HG02763 (cell line): ENCODE data around the gene SLC39A9.
A peak's percentile ranks its signal among the peaks of the same experiment; 100 is the strongest.
"Not testable (repeated sequence)": the region's sequence is repeated elsewhere in the genome, so short reads cannot be mapped to it uniquely, and the experiment has no call there.

Experiments used
- ATAC-seq: cut with Tn5 transposase; IDR thresholded peaks from one replicate; pipeline ENCODE4 v1.9.1; 2021; ENCODE audit warnings: mild to moderate bottlenecking, moderate library complexity; ENCODE audit not compliant: unreplicated experiment

SLC39A9 gene

DNA sequence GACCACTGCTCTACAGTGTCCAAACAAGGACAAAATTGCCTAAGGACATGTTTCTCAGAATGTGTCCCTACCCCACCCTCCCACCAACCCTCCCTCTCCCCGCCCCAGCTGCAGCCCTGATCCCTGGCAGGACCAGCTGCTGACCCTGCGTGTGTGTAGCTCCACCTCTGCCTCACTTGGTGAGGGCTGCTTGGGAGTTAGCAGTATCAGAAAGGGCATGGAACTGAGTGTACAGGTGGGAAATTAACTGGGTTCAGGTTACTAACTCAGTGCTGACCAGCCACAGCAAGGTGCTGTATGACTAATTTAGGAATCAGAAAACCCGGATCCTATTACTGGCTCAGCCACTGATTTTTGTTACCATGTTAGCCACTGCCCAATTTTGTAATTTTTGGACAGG is 74.8 kb downstream of the SLC39A9 start:
- ATAC-seq = no peak

DNA sequence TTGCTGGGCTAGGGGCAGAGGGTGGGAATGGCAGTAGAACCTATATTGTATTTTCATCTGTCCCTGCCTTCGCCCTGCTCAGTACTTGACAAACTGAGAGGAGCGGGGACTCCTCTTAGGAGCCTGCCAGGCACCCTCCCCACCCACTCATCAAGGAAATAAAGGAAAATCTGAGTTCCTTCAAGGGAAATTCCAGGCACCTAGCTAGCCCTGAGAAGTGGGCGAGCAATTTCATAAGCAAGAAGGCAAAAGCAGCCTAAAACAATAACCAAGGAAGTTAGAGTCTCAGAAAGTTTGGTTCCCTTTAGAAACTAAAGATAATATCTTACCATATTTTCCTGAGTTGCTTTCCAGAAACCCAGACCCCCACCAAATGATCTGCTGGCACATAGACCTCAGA is 75.5 kb downstream of the SLC39A9 start:
- ATAC-seq = no peak

DNA sequence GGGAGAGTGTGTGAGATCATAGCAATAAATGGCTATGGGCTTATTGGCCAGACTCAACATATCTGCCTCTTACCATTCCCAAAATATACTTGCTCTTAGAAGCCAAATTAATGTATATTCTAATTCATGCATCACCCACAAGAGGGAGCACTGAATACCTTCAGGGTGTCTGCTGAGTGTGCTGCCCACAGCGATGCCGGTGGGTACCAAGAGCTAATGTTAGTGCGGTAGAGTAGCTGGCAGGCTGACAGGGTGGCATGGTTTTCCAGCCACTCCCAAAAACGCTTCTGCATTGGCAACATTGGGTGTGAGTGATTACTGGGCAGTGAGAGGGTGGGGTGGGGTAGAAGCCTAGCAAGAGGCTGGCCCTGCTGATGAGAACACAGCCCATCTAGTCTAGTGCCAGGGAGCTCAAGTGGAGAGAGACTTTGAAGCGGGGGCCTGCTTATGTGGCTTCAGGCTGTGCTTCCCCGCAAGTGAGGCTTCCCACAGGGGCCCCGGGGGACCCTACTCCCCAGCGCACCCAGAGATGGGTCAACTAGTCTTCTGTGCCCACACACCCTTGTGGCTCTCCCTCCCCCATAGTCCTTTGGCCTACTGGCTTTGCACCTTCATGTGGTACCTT is 76.8 kb downstream of the SLC39A9 start:
- no peak for ATAC-seq

DNA sequence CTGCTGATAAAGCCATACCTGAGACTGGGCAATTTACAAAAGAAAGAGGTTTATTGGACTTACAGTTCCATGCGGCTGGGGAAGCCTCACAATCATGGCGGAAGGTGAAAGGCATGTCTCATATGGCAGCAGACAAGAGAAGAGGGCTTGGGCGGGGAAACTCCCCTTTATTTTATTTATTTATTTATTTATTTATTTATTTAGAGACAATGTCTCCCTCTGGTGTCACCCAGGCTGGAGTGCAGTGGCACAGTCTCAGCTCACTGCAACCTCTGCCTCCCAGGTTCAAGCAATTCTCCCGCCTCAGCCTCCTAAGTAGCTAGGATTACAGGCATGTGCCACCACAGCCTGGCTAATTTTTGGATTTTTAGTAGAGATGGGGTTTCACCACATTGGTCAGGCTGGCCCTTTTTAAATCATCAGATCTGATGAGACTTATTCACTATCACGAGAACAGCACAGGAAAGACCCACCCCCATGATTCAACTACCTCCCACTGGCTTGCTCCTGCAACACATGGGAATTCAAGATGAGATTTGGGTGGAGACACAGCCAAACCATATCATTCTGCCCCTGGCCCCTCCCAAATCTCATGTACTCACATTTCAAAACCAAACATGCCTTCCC is 78.4 kb downstream of the SLC39A9 start:
- not testable (repeated sequence) for ATAC-seq

DNA sequence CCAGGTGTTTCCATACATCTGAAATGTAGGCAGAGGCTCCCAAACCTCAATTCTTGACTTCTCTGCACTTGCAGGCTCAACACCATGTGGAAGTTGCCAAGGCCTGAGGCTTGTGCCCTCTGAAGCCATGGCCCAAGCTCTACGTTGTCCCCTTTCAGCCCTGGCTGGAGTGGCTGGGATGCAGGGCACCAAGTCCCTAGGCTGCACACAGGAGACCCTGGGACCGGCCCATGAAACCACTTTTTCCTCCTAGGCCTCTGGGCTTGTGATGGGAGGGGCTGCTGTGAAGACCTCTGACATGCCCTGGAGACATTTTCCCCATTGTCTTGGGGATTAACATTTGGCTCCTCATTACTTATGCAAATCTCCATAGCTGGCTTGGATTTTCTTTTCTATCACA is 79.6 kb downstream of the SLC39A9 start:
- ATAC-seq = not testable (repeated sequence)

DNA sequence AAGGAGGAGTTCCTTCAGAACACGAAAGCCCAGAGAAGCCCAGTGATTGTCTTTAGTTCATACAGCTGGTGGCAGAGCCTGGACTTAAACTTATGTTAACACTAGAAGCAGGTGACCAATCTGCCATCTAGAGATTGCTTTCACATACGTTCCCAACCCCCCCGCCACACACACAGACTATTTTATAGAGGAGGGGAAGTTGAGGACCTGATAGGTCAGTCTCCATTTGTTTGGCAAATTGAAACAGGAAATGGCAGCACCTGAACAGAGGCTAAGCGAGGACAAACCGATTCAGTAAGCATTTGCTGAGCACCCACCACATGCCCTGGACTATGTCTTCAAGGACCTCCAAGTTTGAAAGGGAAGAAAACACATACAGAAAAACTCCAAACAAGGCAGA is 81.2 kb downstream of the SLC39A9 start:
- no peak for ATAC-seq

DNA sequence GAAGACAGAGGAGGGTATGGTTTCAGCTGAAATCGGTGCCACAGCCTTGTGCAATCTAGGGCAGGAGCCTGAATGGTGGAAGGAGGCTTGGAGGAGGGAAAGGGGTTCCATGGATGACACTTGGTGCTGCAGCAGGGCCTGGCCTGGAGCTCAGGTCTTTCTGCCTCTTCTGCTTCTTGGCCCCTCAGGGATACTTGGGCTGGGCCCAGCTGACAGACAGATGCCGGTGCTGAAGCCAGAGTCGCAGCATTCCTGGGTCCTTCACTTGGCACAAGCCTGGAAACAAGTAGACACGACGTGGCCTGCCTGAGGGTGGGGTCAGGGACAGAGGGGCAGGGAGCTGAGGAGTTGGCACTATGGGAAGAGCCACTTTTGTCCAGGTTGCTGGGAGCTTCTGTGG is 81.6 kb downstream of the SLC39A9 start:
- ATAC-seq = no peak

DNA sequence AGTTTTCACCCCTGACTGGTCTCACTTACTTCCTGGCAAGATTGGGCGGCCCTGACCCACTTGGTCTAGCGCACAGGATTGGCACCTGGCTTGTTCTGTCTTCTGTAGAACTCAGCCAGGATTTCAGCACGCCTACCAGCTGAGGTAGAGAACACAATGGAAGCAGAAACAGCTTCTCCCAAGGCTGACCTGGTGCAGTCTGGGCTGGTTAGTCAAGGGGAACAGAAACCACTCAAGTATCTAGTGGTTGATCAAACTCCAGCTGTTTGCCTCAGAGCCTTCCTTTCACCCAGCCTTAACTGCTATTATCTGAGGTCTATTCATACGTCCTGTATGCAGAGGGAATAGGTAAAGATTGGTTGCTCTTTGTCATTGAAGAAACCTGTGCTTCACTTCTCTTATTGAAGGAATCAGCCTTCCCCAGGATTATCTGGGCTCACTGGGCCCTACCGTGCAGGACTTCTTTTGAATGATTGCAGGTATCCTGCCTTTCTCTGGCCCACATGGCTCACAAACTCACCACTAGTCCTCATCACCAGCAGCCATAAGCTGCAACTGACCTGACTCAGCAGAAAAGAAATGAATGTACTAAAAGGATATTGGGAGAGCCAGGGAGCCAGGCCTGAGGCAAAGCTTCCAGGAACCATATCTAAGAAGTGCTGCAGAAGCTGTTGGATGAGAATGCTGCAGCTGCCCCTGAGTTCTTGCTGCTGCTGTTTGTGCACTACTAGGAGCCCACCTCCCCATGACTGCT is 83.5 kb downstream of the SLC39A9 start:
- ATAC-seq = peak; percentile 91

DNA sequence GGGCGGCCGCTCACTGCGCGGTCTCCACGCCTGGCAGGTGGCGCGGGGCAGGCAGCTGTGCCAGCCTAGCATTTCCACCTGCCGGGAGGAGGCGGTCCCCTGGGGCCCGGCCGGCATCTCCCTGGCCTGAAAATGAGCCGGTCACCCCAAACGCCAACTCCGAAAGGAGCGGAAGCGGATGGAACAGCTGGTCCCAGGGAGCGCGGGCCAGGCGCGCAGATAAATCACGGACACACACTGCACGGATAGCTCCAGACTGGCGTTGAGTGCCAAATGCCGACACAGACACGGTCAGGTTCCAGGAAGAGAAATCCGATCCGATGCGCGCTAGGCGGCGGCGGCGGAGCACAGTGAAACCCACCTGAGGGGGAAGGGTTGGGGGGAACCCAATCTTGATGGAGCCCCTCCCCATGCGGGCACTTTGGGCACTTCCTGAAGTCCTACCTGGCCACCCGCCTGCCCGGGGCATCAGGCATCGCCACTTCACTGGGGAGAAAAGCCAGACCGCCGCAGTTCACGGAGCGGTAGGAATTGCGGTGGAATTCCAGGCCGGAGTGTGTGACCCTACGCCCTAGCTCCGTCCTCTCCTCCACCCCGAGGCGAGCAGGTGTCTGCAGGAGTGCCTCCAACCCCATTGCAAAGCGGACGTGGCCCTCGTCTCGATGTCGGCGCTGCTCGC is 85.4 kb downstream of the SLC39A9 start:
- no peak for ATAC-seq

DNA sequence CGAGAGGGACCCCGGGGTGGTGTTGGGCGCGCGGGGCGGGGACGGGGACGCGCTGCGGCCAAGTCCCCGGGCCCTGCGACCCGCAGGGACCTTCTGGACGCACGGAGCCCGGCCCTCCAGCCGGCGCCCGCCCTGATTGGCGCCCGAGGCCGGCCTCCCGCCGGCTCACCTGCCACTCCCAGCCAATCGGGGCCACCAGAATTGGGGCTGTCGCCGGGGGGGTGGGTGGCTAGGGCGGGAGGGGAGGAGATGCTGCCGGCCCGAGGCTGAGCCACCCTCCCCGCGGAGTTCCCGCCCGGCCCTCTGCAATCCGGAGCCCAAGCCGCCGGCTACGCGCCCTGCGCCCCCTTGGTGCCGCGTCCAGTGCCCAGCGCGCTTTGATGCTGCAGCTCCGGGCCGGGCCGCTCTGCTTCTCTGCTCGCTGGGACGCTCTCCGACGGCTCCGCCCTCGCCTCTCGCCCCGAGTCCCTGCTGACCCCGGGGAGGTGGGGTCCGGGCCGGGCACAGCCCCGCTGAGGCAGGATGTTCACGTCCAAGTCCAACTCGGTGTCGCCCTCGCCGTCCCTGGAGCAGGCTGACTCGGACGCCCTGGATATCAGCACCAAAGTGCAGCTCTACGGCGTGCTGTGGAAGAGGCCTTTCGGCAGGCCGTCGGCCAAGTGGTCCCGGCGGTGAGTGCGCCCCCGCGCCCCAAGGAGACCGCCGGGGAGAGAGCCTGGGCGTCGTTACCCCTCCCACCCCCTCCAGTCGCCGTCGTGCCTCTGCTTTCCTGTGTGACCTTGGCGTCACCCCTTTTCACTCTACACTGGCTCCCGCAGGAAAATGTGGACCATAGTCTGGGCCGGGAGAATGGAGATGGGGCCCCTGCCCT is 86.2 kb downstream of the SLC39A9 start, which contains the start of gene PLEKHD1:
Gene PLEKHD1 (plus strand): TSS at position 285 of the 871 bp plus-strand sequence. CDS start 238 bp downstream, at position 523.
- no peak for ATAC-seq

DNA sequence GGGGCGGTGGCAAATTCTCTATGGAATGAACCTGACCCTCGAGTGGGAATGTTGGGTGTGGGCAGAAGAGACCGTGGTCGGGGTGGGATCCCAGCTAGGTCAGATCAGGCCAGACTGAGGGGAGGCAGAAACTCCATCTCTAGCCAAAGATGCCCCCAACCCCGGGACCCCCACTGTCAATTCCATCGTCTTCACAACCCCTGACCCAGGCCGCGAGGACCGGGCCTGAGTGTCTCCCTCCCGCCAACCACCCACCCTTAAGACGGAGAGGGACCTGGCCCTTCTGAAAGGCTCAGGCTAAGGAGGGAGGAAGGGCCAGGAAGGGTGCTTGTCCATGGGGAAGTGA is 86.8 kb downstream of the SLC39A9 start:
- ATAC-seq = no peak

DNA sequence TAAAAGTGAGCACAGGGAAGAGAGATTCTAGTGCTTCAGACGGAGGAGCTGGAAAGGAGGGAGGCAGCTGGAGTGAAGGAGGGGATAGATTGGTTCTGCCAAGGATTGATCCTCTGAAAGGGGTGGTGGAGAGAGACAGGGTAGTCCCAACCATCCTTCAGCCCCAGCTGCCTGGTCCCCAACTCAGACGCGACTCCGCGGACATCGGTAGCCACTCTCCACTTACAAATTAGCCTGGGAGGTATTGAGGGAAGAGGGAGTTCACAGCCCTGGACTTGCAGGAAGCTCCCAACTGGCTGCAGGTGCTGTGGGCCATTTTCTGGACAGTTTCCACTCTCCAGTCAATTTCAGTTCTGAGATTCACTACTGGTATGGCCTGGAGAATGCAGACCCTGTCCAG is 87.2 kb downstream of the SLC39A9 start:
- ATAC-seq = no peak

DNA sequence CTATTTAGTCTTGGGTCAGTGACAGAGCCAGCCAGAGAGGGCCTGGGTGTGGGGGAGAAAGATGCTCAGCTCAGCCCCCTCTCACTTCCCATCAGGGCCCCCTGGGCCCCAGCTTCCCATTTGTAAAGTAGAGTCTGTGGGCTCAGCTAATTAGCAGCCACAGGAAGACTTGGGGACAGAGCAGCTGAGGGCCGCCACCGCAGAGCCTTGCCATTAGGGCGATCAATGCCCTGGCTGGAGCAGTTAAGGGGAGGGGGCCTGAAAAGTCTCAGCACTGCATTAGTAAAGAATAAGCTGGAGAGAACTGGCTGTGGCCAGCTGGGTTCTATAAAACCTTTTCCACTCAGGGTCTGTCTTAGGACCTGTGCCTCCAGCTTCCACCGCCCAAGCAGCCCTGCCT is 88.7 kb downstream of the SLC39A9 start:
- no peak for ATAC-seq

DNA sequence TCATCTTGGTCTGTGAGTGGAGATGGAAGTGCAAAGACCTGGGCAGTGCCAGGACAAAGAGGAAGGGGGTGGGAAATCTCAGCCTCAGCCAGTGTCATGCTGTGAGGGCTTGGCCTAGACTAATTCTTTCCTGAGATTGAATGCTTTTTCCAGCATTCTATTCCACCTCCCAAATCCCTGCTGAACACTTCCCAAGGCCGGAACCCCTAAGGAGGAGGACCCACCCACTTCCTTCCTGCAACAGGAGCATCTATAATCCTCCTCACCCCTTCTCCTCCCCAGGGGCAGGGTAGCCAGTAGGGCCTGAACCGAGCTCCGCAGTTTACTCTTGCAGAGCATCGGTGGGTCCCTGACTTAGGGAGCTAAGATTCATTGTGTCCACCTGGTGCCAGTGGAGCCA is 89.3 kb downstream of the SLC39A9 start:
- ATAC-seq = no peak

DNA sequence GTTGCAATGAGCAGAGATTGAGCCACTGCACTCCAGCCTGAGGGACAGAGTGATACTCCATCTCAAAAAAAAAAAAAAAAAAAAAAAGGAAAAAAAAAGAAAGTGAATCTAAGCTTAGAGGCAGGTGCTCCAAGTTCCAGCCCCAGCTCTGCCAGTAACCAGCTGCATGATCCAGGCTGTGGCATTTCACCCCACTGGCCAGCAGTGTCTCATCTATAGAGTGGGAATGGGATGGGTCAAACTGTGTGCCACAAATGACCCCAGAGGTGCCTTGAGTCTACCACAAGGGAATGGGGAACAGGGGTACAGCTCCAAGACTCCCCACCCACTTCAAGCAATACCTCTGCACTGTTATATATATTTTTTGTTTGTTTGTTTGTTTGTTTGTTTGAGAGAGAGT is 91.0 kb downstream of the SLC39A9 start:
- ATAC-seq = no peak

DNA sequence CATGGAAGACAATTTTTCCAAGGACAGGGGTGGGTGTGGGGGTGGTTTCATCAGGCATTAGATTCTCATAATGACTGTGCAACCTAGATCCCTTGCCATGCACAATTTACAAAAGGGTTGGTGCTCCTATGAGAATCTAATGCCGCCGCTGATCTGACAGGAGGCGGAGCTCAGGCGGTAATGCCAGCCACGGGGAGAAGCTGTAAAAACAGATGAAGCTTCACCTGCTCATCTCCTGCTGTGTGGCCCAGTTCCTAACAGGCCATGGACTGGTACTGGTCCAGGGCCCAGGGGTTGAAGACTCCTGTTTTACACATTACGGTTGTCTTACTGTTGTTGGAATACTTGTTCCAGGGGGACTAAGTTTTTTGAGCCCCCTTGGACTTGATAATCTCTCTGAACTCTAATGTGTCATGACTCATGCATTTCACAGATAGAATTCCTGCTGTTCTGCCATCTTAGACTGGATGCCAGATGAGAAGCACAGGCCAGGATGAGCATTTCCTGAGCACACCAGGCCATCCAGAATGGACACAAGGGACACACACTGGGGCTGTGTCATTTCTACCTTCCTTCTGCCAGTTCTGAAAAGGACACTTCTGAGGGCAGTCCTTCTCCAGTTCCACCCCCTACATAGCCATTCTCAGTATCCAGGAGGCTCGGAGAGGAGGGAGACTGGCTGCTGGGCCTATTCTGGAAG is 91.9 kb downstream of the SLC39A9 start:
- ATAC-seq = no peak

DNA sequence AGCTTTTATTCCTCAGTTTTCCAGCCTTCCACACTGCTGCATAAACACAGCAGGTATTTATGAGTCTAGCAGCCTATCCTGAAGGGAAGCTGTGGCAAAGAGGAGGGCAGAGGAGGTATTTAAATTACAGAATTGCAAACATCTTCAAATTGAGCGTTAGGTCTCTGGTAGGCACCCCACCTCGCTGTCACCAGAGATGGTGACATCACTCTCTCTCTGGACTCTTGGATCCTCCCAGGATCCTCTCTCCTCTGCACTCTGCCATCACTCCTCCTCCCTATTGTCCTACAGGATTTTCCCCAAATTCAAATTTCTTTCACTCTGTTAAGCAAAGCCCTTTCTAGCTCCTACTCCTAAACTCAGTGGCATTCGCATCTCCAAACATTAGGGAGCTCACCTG is 92.7 kb downstream of the SLC39A9 start:
- no peak for ATAC-seq

DNA sequence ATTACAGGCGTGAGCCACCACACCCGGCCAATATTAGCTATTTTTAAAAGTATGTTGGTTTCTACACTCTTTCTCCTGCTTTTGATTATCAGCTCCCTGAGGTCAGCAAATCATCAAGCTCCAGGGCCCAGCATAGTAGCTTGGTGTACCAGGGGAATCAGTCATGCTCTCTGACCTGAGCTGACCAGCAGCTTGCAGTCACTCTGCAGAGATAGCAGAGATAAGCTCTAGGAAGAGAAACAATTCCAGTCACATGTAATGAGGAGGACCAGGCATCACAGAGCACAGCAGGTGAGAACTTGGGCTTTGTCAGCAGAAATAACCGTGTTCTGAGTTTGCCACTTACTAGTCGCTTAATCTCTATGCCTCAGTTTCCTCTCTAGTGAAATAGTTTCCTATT is 94.5 kb downstream of the SLC39A9 start:
- ATAC-seq = no peak

DNA sequence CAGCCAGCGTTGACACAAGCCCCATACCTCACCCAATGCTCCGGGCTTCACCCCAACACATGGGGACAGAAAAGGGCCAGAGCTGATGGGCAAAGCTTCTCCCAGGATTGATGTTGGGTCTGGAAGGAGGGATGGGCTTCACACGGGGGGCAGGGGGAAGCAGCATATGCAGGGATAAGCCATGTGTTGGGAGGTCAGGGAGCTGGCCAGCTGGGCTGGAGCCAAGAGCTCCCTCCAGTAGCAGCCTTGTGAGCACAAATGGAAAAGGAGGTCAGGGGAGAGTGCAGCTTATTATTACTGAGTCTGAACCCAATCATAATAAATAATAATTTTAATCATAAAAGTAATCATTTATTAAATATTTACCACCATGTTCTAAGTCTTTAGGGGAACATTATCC is 95.3 kb downstream of the SLC39A9 start:
- ATAC-seq = no peak

DNA sequence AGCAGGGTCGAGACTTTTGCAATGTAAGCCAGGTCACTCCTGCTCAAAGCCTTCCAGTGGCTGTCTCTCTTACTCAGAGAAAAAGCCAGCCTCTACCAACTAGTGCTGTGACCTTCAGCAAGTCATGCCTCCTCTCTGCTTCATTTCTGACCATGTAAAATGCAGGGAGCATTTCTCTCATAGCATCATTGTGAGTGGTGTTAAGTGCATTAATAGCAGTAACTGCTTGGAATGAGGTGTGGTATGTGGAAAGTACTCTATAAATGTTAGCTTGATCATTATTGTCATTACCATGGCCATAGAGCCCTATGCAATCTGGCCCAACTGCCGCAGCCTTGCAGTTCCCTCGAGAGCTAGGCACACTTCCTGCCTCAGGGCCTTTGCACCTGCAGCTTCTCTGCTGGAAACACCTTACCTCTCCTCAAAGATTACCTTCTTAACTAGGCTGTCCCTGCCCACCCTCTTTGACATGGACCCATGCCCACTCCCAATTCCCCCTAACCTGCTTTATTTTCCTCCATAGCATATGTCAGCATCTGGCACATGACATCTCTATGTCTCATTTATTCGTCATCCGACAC is 96.9 kb downstream of the SLC39A9 start:
- no peak for ATAC-seq
